Right cardiac atrium (tissue), 5 donors: ENCODE results near the gene ADGRF5. TPM values are rescaled to one million over a fixed set of nuclear protein-coding genes. Genes with fewer than 3 reads are reported as not detected.

Experiments used
- ATAC-seq, 2 donors: fragments of 200-7000 bp; cut with Tn5 transposase; one replicate each; pipeline versions ENCODE4 v1.8.0 to v1.9.1; 2020; ENCODE audit warnings: moderate library complexity in 2 of 2, mild to moderate bottlenecking in 1 of 2
- DNase-seq, 3 donors: peaks; one replicate each; pipeline ENCODE4 v3.0.0-alpha.2; 2020
- H3K27ac ChIP-seq: one replicate; pipeline ENCODE4 v1.5.1; 2013; ENCODE audit warnings: mild to moderate bottlenecking, low read length, control low read depth, moderate library complexity
- H3K27me3 ChIP-seq: one replicate; pipeline ENCODE4 v1.6.1; 2013; ENCODE audit not compliant: control insufficient read depth, insufficient read depth
- H3K4me1 ChIP-seq: one replicate; pipeline ENCODE4 v1.6.1; 2013; ENCODE audit warnings: low read length; ENCODE audit not compliant: control insufficient read depth, insufficient read depth
- H3K4me3 ChIP-seq: one replicate; pipeline ENCODE4 v1.5.1; 2013; ENCODE audit warnings: low read length, control low read depth
- H3K9me3 ChIP-seq: one replicate; pipeline ENCODE4 v1.6.1; 2013; ENCODE audit warnings: low read length; ENCODE audit not compliant: control insufficient read depth
- WGBS: extraction: QIAGEN DNeasy Blood & Tissue Kit; methylation state at CpG from one replicate; pipeline ENCODE4 v1.1.7; 2013; 5-methylcytosine and 5-hydroxymethylcytosine counted together
- intact Hi-C, 4 donors: fragments of 100-400 bp; cut with DNase I; formaldehyde crosslinking; loops; one replicate each; pipeline versions ENCODE4 v1.11.0 to v1.14.0; 2022 to 2023
- polyA plus RNA-seq: library from polyadenylated mRNA; stranded (reverse); fragments of 200-250 nt; gene quantifications from one replicate; pipeline ENCODE4 v1.2.3, GENCODE V29; 2013
- total RNA-seq, 4 donors: library from RNA; stranded (reverse); fragmentation: NEBNext Ultra II Directional; extraction: Animal tissue kit (Norgen Biotek cat#: 25700); gene quantifications; one replicate each; pipeline ENCODE4 v1.2.1, GENCODE V29; 2021
- donor health status: healthy with polysubstance abuse.
- donor health status: DM: no; HTN: yes; CAD: no.
- donor health status: DM: no; HTN: no; CAD: no.
- donor health status: DM: no; HTN: yes; CAD: no; lungs with severe emphysema.
- donor health status: DM: yes; HTN: yes; CAD: no.

The ADGRF5 gene
- total and polyA plus RNA-seq, 5 donors: 23.9 to 61.9 (median 38.1) TPM

- peak in 1 of 2 donors; percentile 25 for ATAC-seq
- no peaks in the 10 kb centered on the region for H3K27me3 ChIP-seq
- no peaks in the 10 kb centered on the region for H3K9me3 ChIP-seq
- no peak for DNase-seq
- intact Hi-C loops: no loop called here
- peaks cover 4% of the 10 kb centered on the region for H3K4me1 ChIP-seq
- 57% methylated on average over 4 of the region's 4 CpGs for WGBS
- peak overlapping the region; percentile 12 for H3K27ac ChIP-seq
- H3K4me3 ChIP-seq: peak overlapping the region; percentile 51
Measured at GRCh38 chr6:46954837-46955451, 33.2 kb upstream of the ADGRF5 start.

- Histone ChIP-seq H3K4me1 (peaks cover 4% of the 10 kb centered on the region), H3K4me3 (peak overlapping the region; percentile 51), H3K27me3 (no peaks in the 10 kb centered on the region), H3K27ac (no peak overlapping the region), H3K9me3 (no peaks in the 10 kb centered on the region)
- ATAC-seq (no peak), DNase-seq (no peak)
- intact Hi-C loops: no loop called here
- WGBS: 69% methylated on average over 4 of the region's 4 CpGs
Measured at GRCh38 chr6:46953921-46954320, 32.2 kb upstream of the ADGRF5 start.

GRCh38 chr6:46949632-46950280 is 28.0 kb upstream of the ADGRF5 start:
- ATAC-seq (peak; percentile 80 to 86), DNase-seq (peak; percentile 67 to 90 (median 80))
- peak overlapping the region; percentile 91 for H3K27ac ChIP-seq
- intact Hi-C loops: no loop called here
- H3K4me3 ChIP-seq: no peak overlapping the region
- no peaks in the 10 kb centered on the region for H3K27me3 ChIP-seq
- peaks cover 8% of the 10 kb centered on the region for H3K4me1 ChIP-seq
- no peaks in the 10 kb centered on the region for H3K9me3 ChIP-seq
- WGBS: 59% methylated on average over 8 of the region's 8 CpGs

GRCh38 chr6:46948699-46949098 is 27.0 kb upstream of the ADGRF5 start:
- H3K4me3 ChIP-seq: no peak overlapping the region
- no peak overlapping the region for H3K27ac ChIP-seq
- intact Hi-C loops: no loop called here
- peaks cover 8% of the 10 kb centered on the region for H3K4me1 ChIP-seq
- no peaks in the 10 kb centered on the region for H3K27me3 ChIP-seq
- WGBS: 42% methylated on average over 8 of the region's 8 CpGs
- ATAC-seq (peak; percentile 80 to 94), DNase-seq (peak in 2 of 3 donors; percentile 26 to 37)
- H3K9me3 ChIP-seq: no peaks in the 10 kb centered on the region

- Histone ChIP-seq H3K4me1 (peaks cover 8% of the 10 kb centered on the region), H3K4me3 (no peak overlapping the region), H3K9me3 (no peaks in the 10 kb centered on the region), H3K27me3 (no peaks in the 10 kb centered on the region), H3K27ac (peak overlapping the region; percentile 42)
- ATAC-seq (peak in 1 of 2 donors; percentile 34), DNase-seq (no peak)
- WGBS: 72% methylated on average over 5 of the region's 5 CpGs
- intact Hi-C loops: no loop called here
Measured at GRCh38 chr6:46947497-46947896, 25.8 kb upstream of the ADGRF5 start.

- no peak overlapping the region for H3K27ac ChIP-seq
- no peaks in the 10 kb centered on the region for H3K27me3 ChIP-seq
- 57% methylated on average over 1 of the region's 1 CpG for WGBS
- intact Hi-C loops: no loop called here
- H3K4me1 ChIP-seq: peaks cover 5% of the 10 kb centered on the region
- ATAC-seq: no peak
- DNase-seq: no peak
- H3K9me3 ChIP-seq: no peaks in the 10 kb centered on the region
- no peak overlapping the region for H3K4me3 ChIP-seq
Measured at GRCh38 chr6:46940433-46941226, 18.9 kb upstream of the ADGRF5 start.

GRCh38 chr6:46937642-46938041 is 15.9 kb upstream of the ADGRF5 start:
- intact Hi-C loops: no loop called here
- H3K27me3 ChIP-seq: no peaks in the 10 kb centered on the region
- no peak overlapping the region for H3K4me3 ChIP-seq
- peaks cover 5% of the 10 kb centered on the region for H3K4me1 ChIP-seq
- H3K9me3 ChIP-seq: no peaks in the 10 kb centered on the region
- H3K27ac ChIP-seq: no peak overlapping the region
- ATAC-seq: no peak
- DNase-seq: no peak
- WGBS: 81% methylated on average over 4 of the region's 4 CpGs

- no peak for DNase-seq
- intact Hi-C loops: no loop called here
- H3K4me1 ChIP-seq: peaks cover 2% of the 10 kb centered on the region
- H3K4me3 ChIP-seq: no peak overlapping the region
- H3K27ac ChIP-seq: peak overlapping the region; percentile 5
- H3K27me3 ChIP-seq: no peaks in the 10 kb centered on the region
- no peaks in the 10 kb centered on the region for H3K9me3 ChIP-seq
- WGBS: 61% methylated on average over 6 of the region's 6 CpGs
- peak; percentile 71 to 89 for ATAC-seq
Measured at GRCh38 chr6:46935687-46936086, 13.9 kb upstream of the ADGRF5 start.

GRCh38 chr6:46933751-46934150 is 12.0 kb upstream of the ADGRF5 start:
- Histone ChIP-seq H3K27me3 (no peaks in the 10 kb centered on the region), H3K27ac (peak overlapping the region; percentile 72), H3K4me1 (peaks cover 2% of the 10 kb centered on the region), H3K9me3 (no peaks in the 10 kb centered on the region), H3K4me3 (no peak overlapping the region)
- WGBS: 71% methylated on average over 5 of the region's 5 CpGs
- DNase-seq: no peak
- no peak for ATAC-seq
- intact Hi-C loops: no loop called here

GRCh38 chr6:46932526-46933319 is 11.0 kb upstream of the ADGRF5 start:
- 52% methylated on average over 10 of the region's 10 CpGs for WGBS
- Histone ChIP-seq H3K4me3 (no peak overlapping the region), H3K27me3 (no peaks in the 10 kb centered on the region), H3K27ac (peak overlapping the region; percentile 13), H3K9me3 (no peaks in the 10 kb centered on the region), H3K4me1 (peaks cover 2% of the 10 kb centered on the region)
- DNase-seq: no peak
- ATAC-seq: no peak
- intact Hi-C loops: no loop called here
